HFFc6 (cell line): ENCODE results near the gene ADGRG6. TPM values are rescaled to one million over a fixed set of nuclear protein-coding genes. Genes with fewer than 3 reads are reported as not detected.

Experiments used
- DNase-seq: peaks from one replicate; pipeline ENCODE4 v3.0.0-alpha.2; 2018
- H3K27ac Mint-ChIP-seq: 2 replicates; pipeline ENCODE4 v1.8.0; 2020; ENCODE audit warnings: mild to moderate bottlenecking, mixed read lengths
- H3K27me3 Mint-ChIP-seq: 2 replicates; pipeline ENCODE4 v1.8.0; 2021; ENCODE audit warnings: mild to moderate bottlenecking, moderate library complexity, mixed read lengths; ENCODE audit not compliant: insufficient read depth
- H3K36me3 Mint-ChIP-seq: 2 replicates; pipeline ENCODE4 v1.8.0; 2021; ENCODE audit warnings: low read depth, mixed read lengths
- H3K4me1 Mint-ChIP-seq: 2 replicates; pipeline ENCODE4 v1.8.0; 2020; ENCODE audit warnings: low read depth, mixed read lengths
- H3K4me3 Mint-ChIP-seq: 2 replicates; pipeline ENCODE4 v1.8.0; 2020; ENCODE audit warnings: mild to moderate bottlenecking, moderate library complexity, mixed read lengths
- H3K9me3 Mint-ChIP-seq: 2 replicates; pipeline ENCODE4 v1.8.0; 2020; ENCODE audit warnings: mild to moderate bottlenecking, mixed read lengths
- CTCF ChIP-seq: fragments of 200-600 bp; sonication (generic); IDR thresholded peaks from 2 replicates; pipeline ENCODE4 v1.5.0; 2021; ENCODE audit warnings: antibody characterized with exemption, mild to moderate bottlenecking
- total RNA-seq, 6 experiments: library from RNA; stranded (reverse); fragmentation: NEBNext Ultra II Directional; extraction: Animal tissue kit (Norgen Biotek cat#: 25700); gene quantifications; 2 replicates in 1 of 6; 3 replicates in 5 of 6; pipeline ENCODE4 v1.2.3, GENCODE V29; 2021

Gene ADGRG6
- total RNA-seq, 6 experiments from 2014 or later, result 27.4 to 73.2 (median 29.7) TPM

GRCh38 chr6:142336183-142336582 is 34.4 kb downstream of the ADGRG6 start:
- no peak for TF ChIP-seq CTCF
- H3K27me3 Mint-ChIP-seq, result no peaks in the 10 kb centered on the region
- DNase-seq, result no peak
- peaks cover 16% of the 10 kb centered on the region for H3K4me1 Mint-ChIP-seq
- no peak overlapping the region for H3K27ac Mint-ChIP-seq
- peaks cover 4% of the 10 kb centered on the region; the same call in 1 of the 2 replicates for H3K36me3 Mint-ChIP-seq
- H3K9me3 Mint-ChIP-seq, result no peaks in the 10 kb centered on the region
- H3K4me3 Mint-ChIP-seq, result no peak overlapping the region

GRCh38 chr6:142336787-142337186 is 35.0 kb downstream of the ADGRG6 start:
- no peaks in the 10 kb centered on the region for H3K9me3 Mint-ChIP-seq
- TF ChIP-seq CTCF, result no peak
- DNase-seq, result no peak

GRCh38 chr6:142339113-142339512 is 37.3 kb downstream of the ADGRG6 start:
- no peak overlapping the region for H3K27ac Mint-ChIP-seq
- H3K36me3 Mint-ChIP-seq, result no peaks in the 10 kb centered on the region
- no peaks in the 10 kb centered on the region for H3K27me3 Mint-ChIP-seq
- no peaks in the 10 kb centered on the region for H3K9me3 Mint-ChIP-seq
- H3K4me3 Mint-ChIP-seq, result no peak overlapping the region
- no peak for DNase-seq
- TF ChIP-seq CTCF, result no peak
- peaks cover 27% of the 10 kb centered on the region for H3K4me1 Mint-ChIP-seq

More at GRCh38 chr6:142336787-142337186, 35.0 kb downstream of the ADGRG6 start:
- Mint-ChIP-seq H3K27ac (no peak overlapping the region), H3K4me1 (peaks cover 12% of the 10 kb centered on the region), H3K4me3 (no peak overlapping the region), H3K36me3 (peaks cover under 1% of the 10 kb centered on the region; the same call in 1 of the 2 replicates), H3K27me3 (no peaks in the 10 kb centered on the region)

GRCh38 chr6:142339968-142340658 is 38.3 kb downstream of the ADGRG6 start:
- Mint-ChIP-seq H3K4me3 (no peak overlapping the region), H3K36me3 (no peaks in the 10 kb centered on the region), H3K9me3 (no peaks in the 10 kb centered on the region), H3K27ac (no peak overlapping the region), H3K4me1 (peaks cover 37% of the 10 kb centered on the region), H3K27me3 (no peaks in the 10 kb centered on the region)
- no peak for TF ChIP-seq CTCF
- no peak for DNase-seq

GRCh38 chr6:142341855-142342330 is 40.1 kb downstream of the ADGRG6 start:
- no peak overlapping the region for H3K4me3 Mint-ChIP-seq
- TF ChIP-seq CTCF, result no peak
- H3K4me1 Mint-ChIP-seq, result peaks cover 52% of the 10 kb centered on the region
- H3K27me3 Mint-ChIP-seq, result no peaks in the 10 kb centered on the region
- peaks cover 5% of the 10 kb centered on the region; the same call in 1 of the 2 replicates for H3K9me3 Mint-ChIP-seq
- no peak for DNase-seq
- H3K36me3 Mint-ChIP-seq, result peaks cover 9% of the 10 kb centered on the region
- peak overlapping the region; percentile 9; the same call in 1 of the 2 replicates for H3K27ac Mint-ChIP-seq
